H9 (cell line): ENCODE data around the gene CLMN. TPM values are rescaled to one million over a fixed set of nuclear protein-coding genes. Genes with fewer than 3 reads are reported as not detected.

Source experiments
- DNase-seq: peaks from one replicate; pipeline ENCODE4 v3.0.0-alpha.2; 2017
- H2AFZ ChIP-seq: one replicate; pipeline ENCODE4 v1.6.1; 2013; ENCODE audit warnings: mild to moderate bottlenecking, low read length, control low read depth, moderate library complexity
- H2AK5ac ChIP-seq: 2 replicates; pipeline ENCODE4 v1.6.1; 2013; ENCODE audit warnings: low read length, control low read depth, mixed read lengths; ENCODE audit not compliant: insufficient read length
- H2BK120ac ChIP-seq: one replicate; pipeline ENCODE4 v1.6.1; 2013; ENCODE audit warnings: low read depth, mild to moderate bottlenecking, low read length, control low read depth, inconsistent platforms; ENCODE audit not compliant: poor library complexity, severe bottlenecking
- H2BK12ac ChIP-seq: 2 replicates; pipeline ENCODE4 v1.6.1; 2013; ENCODE audit warnings: low read length, control low read depth, mixed read lengths, low read depth; ENCODE audit not compliant: insufficient read length
- H2BK15ac ChIP-seq: 2 replicates; pipeline ENCODE4 v1.6.1; 2013; ENCODE audit warnings: low read depth, low read length, control low read depth
- H2BK20ac ChIP-seq: one replicate; pipeline ENCODE4 v1.6.1; 2013; ENCODE audit warnings: low read depth, mild to moderate bottlenecking, low read length, control low read depth, inconsistent platforms; ENCODE audit not compliant: poor library complexity, severe bottlenecking
- H2BK5ac ChIP-seq: 2 replicates; pipeline ENCODE4 v1.6.1; 2013; ENCODE audit warnings: low read length, control low read depth, mixed read lengths; ENCODE audit not compliant: insufficient read length
- H3K14ac ChIP-seq: 2 replicates; pipeline ENCODE4 v1.6.1; 2013; ENCODE audit warnings: low read length, control low read depth; ENCODE audit not compliant: insufficient read depth
- H3K18ac ChIP-seq: 2 replicates; pipeline ENCODE4 v1.6.1; 2013; ENCODE audit warnings: low read depth, mild to moderate bottlenecking, mixed read lengths, low read length, control low read depth; ENCODE audit not compliant: insufficient read length
- H3K23ac ChIP-seq: 2 replicates; pipeline ENCODE4 v1.6.1; 2013; ENCODE audit warnings: low read length, control low read depth, mixed read lengths, low read depth; ENCODE audit not compliant: insufficient read length
- H3K23me2 ChIP-seq: 2 replicates; pipeline ENCODE4 v1.6.1; 2013; ENCODE audit warnings: low read depth, mild to moderate bottlenecking, mixed read lengths, low read length, control low read depth; ENCODE audit not compliant: insufficient read length, poor library complexity, severe bottlenecking
- H3K27ac ChIP-seq: 2 replicates; pipeline ENCODE4 v1.5.1; 2013; ENCODE audit warnings: low read length, control low read depth, mixed read lengths, low read depth; ENCODE audit not compliant: insufficient read length
- H3K27me3 ChIP-seq: 2 replicates; pipeline ENCODE4 v1.6.1; 2013; ENCODE audit warnings: low read length, control low read depth, inconsistent platforms; ENCODE audit not compliant: insufficient read depth
- H3K4ac ChIP-seq: 2 replicates; pipeline ENCODE4 v1.6.1; 2013; ENCODE audit warnings: low read depth, mild to moderate bottlenecking, control low read depth, inconsistent platforms, low read length, moderate library complexity
- H3K4me1 ChIP-seq: 2 replicates; pipeline ENCODE4 v1.6.1; 2013; ENCODE audit warnings: low read length, control low read depth, inconsistent platforms; ENCODE audit not compliant: insufficient read depth
- H3K4me2 ChIP-seq: 2 replicates; pipeline ENCODE4 v1.6.1; 2013; ENCODE audit warnings: low read length, control low read depth, mixed read lengths; ENCODE audit not compliant: insufficient read length, insufficient read depth
- H3K56ac ChIP-seq: 2 replicates; pipeline ENCODE4 v1.6.1; 2013; ENCODE audit warnings: low read depth, mild to moderate bottlenecking, mixed read lengths, low read length, control low read depth; ENCODE audit not compliant: insufficient read length
- H3K79me1 ChIP-seq: 2 replicates; pipeline ENCODE4 v1.6.1; 2013; ENCODE audit warnings: low read depth, mild to moderate bottlenecking, moderate library complexity, low read length, control low read depth, inconsistent platforms; ENCODE audit not compliant: insufficient read depth, poor library complexity, severe bottlenecking
- H3K79me2 ChIP-seq: 2 replicates; pipeline ENCODE4 v1.6.1; 2013; ENCODE audit warnings: low read length, control low read depth, inconsistent platforms; ENCODE audit not compliant: insufficient read depth
- H3K9ac ChIP-seq: 2 replicates; pipeline ENCODE4 v1.6.1; 2013; ENCODE audit warnings: low read length, control low read depth, mixed read lengths; ENCODE audit not compliant: insufficient read length; ENCODE audit errors: extremely low read depth
- H3K9me3 ChIP-seq: one replicate; pipeline ENCODE4 v1.6.1; 2013; ENCODE audit warnings: low read depth, low read length, inconsistent platforms; ENCODE audit not compliant: control insufficient read depth
- H3T11ph ChIP-seq: one replicate; pipeline ENCODE4 v1.6.1; 2013; ENCODE audit warnings: mild to moderate bottlenecking, low read length, control low read depth, inconsistent platforms
- H4K20me1 ChIP-seq: one replicate; pipeline ENCODE4 v1.6.1; 2013; ENCODE audit not compliant: control insufficient read depth, insufficient read length, insufficient read depth
- H4K5ac ChIP-seq: 2 replicates; pipeline ENCODE4 v1.6.1; 2013; ENCODE audit warnings: low read depth, mild to moderate bottlenecking, mixed read lengths, low read length, control low read depth; ENCODE audit not compliant: insufficient read length
- H4K8ac ChIP-seq: replicated peaks from 2 replicates; pipeline ENCODE4 v1.6.1; 2013; ENCODE audit warnings: low read length, control low read depth, mixed read lengths, low read depth; ENCODE audit not compliant: insufficient read length
- H4K91ac ChIP-seq: 2 replicates; pipeline ENCODE4 v1.6.1; 2013; ENCODE audit warnings: low read depth, mild to moderate bottlenecking, moderate library complexity, mixed read lengths, low read length, control low read depth; ENCODE audit not compliant: insufficient read length
- H3K27ac Mint-ChIP-seq, 3 experiments: 2 replicates in 2 of 3; 3 replicates in 1 of 3; pipeline ENCODE4 v1.8.0; 2020 to 2021; ENCODE audit warnings: mixed read lengths in 3 of 3, mild to moderate bottlenecking in 1 of 3, moderate library complexity in 1 of 3
- H3K27me3 Mint-ChIP-seq: 2 replicates; pipeline ENCODE4 v1.8.0; 2021; ENCODE audit warnings: low read depth, mild to moderate bottlenecking, moderate library complexity, mixed read lengths
- H3K36me3 Mint-ChIP-seq, 3 experiments: 2 replicates in 2 of 3; 3 replicates in 1 of 3; pipeline ENCODE4 v1.8.0; 2020 to 2021; ENCODE audit warnings: low read depth in 3 of 3, mixed read lengths in 3 of 3; ENCODE audit not compliant: insufficient read depth in 1 of 3
- H3K4me1 Mint-ChIP-seq, 2 experiments: 2 replicates each; pipeline ENCODE4 v1.8.0; 2020; ENCODE audit warnings: mixed read lengths in 2 of 2
- H3K4me3 Mint-ChIP-seq, 2 experiments: 2 replicates in 1 of 2; 3 replicates in 1 of 2; pipeline ENCODE4 v1.8.0; 2020 to 2021; ENCODE audit warnings: mild to moderate bottlenecking in 2 of 2, mixed read lengths in 2 of 2, moderate library complexity in 1 of 2
- H3K9me3 Mint-ChIP-seq, 2 experiments: 2 replicates in 1 of 2; 3 replicates in 1 of 2; pipeline ENCODE4 v1.8.0; 2020; ENCODE audit warnings: mild to moderate bottlenecking in 2 of 2, mixed read lengths in 2 of 2, moderate library complexity in 1 of 2
- WGBS: extraction: QIAGEN DNeasy Blood & Tissue Kit; methylation state at CpG from one replicate; pipeline ENCODE4 v1.1.7; 2013; ENCODE audit warnings: missing lambda C conversion rate, low lambda C conversion rate, mixed read lengths; ENCODE audit not compliant: insufficient read length; ENCODE audit errors: extremely low coverage; 5-methylcytosine and 5-hydroxymethylcytosine counted together
- total RNA-seq: library from RNA; stranded (reverse); gene quantifications from 2 replicates; pipeline ENCODE4 v1.2.1, GENCODE V29; 2021
- TF ChIP-seq, protein P1 (sequence below): fragments of 200-600 bp; sonication (generic); conservative IDR thresholded peaks from 3 replicates; pipeline ENCODE4 v1.8.0; 2021; ENCODE audit warnings: antibody characterized with exemption, mild to moderate bottlenecking

CLMN gene
- total RNA-seq, 1 experiment from 2014 or later, result 7.6 TPM

DNA sequence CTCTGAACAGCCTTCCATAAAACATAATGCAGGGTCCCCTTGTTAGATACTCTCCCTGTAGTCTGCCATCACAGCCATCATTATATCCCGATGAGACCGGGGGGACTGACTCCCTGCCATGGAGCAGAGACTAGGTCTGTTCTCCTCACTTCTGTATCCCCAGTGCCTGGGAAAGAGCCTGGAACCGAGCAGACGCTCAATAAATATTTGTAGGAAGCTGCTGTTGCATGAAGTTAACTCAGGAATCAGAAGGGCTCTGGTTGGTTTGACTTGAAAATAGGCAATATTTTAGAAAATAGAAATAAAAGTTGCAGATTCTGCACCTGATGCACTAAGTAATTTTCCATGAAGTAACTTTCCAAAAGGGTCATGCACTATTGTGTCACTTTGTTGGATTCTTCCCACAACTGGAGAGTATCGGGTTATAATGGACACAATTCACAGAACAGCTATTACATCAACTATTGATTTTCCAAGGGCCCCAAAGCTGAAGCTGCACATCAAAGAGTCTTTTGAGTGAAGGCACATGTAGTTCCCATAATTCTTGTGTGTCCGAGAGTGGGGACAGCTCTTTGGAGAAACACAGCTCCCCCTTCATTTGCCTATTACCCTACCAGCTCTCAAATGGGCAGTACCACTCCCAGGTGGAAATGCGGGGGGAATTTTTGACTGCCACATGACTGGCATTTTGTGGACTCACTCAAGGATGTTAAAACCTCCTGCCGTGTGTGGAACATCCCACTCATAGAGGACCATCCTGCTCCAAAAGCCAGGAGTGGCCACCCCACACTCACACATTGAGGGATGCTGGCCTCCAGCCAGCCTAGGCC, 18.8 kb downstream of the CLMN start:
- no peak overlapping the region for H2BK20ac ChIP-seq
- no peak overlapping the region for H3K23ac ChIP-seq
- no CpG with 5 or more reads among the region's 8 CpGs for WGBS
- no peaks in the 10 kb centered on the region for H3K9me3 ChIP-seq
- H3K23me2 ChIP-seq, result peaks cover 3% of the 10 kb centered on the region
- Mint-ChIP-seq H3K4me3 (no peak overlapping the region), H3K27ac (no peak overlapping the region; a peak in 1 of 7 replicates), H3K9me3 (peaks cover 3% of the 10 kb centered on the region in 2 experiments; a peak in 4 of 5 replicates), H3K36me3 (peaks cover 0 to 8% (median 0%) of the 10 kb centered on the region in 3 experiments; a peak in 3 of 7 replicates), H3K27me3 (peaks cover 5% of the 10 kb centered on the region), H3K4me1 (peaks cover 14 to 20% of the 10 kb centered on the region in 2 experiments)
- no peak overlapping the region for H3K14ac ChIP-seq
- no peaks in the 10 kb centered on the region for H3K4me1 ChIP-seq
- no peak overlapping the region for H2BK12ac ChIP-seq
- H2BK15ac ChIP-seq, result no peak overlapping the region
- no peak overlapping the region for H4K91ac ChIP-seq
- H3K79me2 ChIP-seq, result no peaks in the 10 kb centered on the region
- no peaks in the 10 kb centered on the region for H3K27me3 ChIP-seq
- H2AK5ac ChIP-seq, result no peak overlapping the region
- DNase-seq, result no peak
- no peak overlapping the region for H3K4ac ChIP-seq
- H3K56ac ChIP-seq, result no peak overlapping the region
- no peak overlapping the region for H2AFZ ChIP-seq
- H4K5ac ChIP-seq, result no peak overlapping the region
- no peak overlapping the region for H3K18ac ChIP-seq
- H3T11ph ChIP-seq, result no peak overlapping the region
- no peak overlapping the region for H3K27ac ChIP-seq
- no peak overlapping the region for H4K8ac ChIP-seq
- H2BK120ac ChIP-seq, result no peak overlapping the region
- no peaks in the 10 kb centered on the region for H3K79me1 ChIP-seq
- no peak overlapping the region for H2BK5ac ChIP-seq
- no peaks in the 10 kb centered on the region for H4K20me1 ChIP-seq
- H3K9ac ChIP-seq, result no peak overlapping the region
- TF ChIP-seq, protein P1, sequence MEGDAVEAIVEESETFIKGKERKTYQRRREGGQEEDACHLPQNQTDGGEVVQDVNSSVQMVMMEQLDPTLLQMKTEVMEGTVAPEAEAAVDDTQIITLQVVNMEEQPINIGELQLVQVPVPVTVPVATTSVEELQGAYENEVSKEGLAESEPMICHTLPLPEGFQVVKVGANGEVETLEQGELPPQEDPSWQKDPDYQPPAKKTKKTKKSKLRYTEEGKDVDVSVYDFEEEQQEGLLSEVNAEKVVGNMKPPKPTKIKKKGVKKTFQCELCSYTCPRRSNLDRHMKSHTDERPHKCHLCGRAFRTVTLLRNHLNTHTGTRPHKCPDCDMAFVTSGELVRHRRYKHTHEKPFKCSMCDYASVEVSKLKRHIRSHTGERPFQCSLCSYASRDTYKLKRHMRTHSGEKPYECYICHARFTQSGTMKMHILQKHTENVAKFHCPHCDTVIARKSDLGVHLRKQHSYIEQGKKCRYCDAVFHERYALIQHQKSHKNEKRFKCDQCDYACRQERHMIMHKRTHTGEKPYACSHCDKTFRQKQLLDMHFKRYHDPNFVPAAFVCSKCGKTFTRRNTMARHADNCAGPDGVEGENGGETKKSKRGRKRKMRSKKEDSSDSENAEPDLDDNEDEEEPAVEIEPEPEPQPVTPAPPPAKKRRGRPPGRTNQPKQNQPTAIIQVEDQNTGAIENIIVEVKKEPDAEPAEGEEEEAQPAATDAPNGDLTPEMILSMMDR, result no peak
- H3K4me2 ChIP-seq, result no peak overlapping the region
